Stimulated activated CD4-positive, alpha-beta T cell treated with anti-CD3 and anti-CD28 coated beads, TNF-alpha, amount 100 ng/mL, for 24 hours (primary cell): ENCODE results near the gene SEMA3D.

Experiments
- DNase-seq, 3 experiments: peaks; one replicate each; pipeline ENCODE4 v3.0.0-alpha.2; 2020; ENCODE audit warnings: low read depth in 3 of 3

The SEMA3D gene

GRCh38 chr7:85184599-85185423, 2.0 kb downstream of the SEMA3D start:
- no peak for DNase-seq

- DNase-seq, result no peak
Measured at GRCh38 chr7:85183296-85183695, 3.6 kb downstream of the SEMA3D start.

GRCh38 chr7:85178531-85179298, 8.1 kb downstream of the SEMA3D start:
- no peak for DNase-seq

- DNase-seq, result no peak
Measured at GRCh38 chr7:85177316-85177715, 9.5 kb downstream of the SEMA3D start.

GRCh38 chr7:85176197-85176596, 10.7 kb downstream of the SEMA3D start:
- no peak for DNase-seq

DNA sequence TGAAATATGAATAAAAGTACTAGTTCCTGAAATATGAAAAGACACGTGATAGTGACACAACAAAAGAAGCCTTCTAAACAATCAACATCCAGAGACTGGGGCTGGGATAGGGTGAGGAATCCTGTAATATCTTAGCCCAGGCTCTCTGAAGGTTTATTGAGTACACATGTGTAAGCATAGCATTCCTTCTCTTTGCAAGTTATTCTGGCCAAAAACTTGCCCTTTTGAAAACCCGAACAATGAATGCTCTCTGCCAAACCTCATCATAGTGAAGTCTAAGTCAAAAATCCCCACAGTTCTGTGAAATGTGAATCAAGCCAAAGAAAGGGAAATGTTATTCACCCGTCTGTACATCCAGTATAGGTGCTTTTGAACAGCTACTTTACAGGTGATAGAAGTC, 11.6 kb downstream of the SEMA3D start:
- no peak for DNase-seq

DNA sequence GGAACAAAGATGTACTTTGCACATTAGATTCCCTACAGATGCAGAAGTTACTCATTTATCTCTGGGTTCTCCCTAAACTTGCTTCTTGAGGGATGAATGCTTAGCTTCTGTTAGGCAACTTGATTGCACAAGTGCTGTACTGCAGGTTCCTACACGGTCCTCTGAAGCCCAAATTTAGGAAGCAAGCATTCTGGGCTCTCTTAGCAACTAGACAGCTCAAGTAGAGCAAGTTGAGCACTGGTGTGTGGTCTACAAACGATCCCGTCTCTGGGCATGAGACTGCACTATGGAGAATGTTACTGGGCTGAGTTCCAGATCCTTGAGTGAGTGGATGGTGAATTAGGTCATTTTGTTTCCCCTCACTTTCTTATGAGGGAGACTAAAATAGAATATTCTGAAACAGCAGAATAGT, 14.3 kb downstream of the SEMA3D start:
- no peak for DNase-seq

DNA sequence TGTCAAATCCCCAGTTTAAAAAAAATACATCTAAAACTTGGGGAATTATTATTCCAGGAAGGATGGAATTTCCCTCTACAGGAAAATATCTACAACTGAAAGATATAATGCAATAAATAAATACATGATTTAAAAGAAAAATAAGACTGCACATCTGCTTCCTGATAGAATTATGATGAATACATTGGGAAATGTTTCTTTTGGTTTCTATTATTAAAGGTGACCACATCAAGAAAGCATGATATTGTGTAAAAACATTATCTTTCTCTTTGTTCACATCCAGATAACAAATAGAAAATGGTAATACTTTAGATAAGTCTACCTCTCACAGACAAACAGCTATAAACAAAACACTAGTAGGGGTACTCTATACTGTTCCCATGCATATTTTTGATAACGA, 19.2 kb downstream of the SEMA3D start:
- DNase-seq, result no peak

DNA sequence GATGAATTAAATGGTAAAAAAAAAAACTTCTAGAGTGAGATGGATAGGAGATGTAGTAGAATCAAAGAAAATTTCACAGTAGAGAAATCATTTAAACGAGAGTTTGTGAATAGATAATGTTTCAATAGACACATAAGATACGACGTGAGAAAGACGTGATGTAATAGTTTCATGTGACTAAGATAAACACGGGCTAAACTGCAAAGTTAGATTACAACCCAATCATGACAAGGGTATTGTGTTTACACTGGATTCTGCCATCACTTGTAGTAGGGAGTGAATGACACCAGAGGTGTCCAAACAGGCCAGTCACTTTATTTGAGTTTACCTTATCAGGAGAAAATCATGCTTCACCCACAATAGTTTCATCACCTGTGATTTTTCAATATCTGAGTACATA, 21.6 kb downstream of the SEMA3D start:
- no peak for DNase-seq

GRCh38 chr7:85164376-85164775, 22.5 kb downstream of the SEMA3D start:
- no peak for DNase-seq

GRCh38 chr7:85162721-85163120, 24.1 kb downstream of the SEMA3D start:
- DNase-seq, result no peak

- DNase-seq, result peak in 1 of 3 experiments; percentile 16
Measured at GRCh38 chr7:85160223-85160622, 26.6 kb downstream of the SEMA3D start.

DNA sequence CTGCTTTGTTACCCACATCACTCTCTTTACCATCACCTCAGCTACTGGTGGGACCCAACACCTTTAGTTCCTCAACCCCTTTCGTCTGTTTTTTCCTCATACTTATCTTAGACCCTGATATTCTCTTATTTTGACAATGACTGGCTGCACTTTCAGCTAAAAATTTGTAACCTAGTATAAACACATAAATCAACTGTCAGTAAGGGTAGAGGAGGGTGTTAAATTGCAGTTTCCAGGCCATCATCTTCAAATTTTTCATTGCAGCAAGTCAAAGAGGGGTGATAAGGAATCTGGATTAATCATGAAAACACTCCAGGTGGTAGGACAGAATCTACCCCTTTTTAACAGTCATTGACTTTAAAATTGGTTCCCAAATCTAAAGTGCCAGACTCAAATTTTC, 27.9 kb downstream of the SEMA3D start:
- no peak for DNase-seq

- DNase-seq, result no peak
Measured at GRCh38 chr7:85156661-85157208, 30.1 kb downstream of the SEMA3D start.

DNA sequence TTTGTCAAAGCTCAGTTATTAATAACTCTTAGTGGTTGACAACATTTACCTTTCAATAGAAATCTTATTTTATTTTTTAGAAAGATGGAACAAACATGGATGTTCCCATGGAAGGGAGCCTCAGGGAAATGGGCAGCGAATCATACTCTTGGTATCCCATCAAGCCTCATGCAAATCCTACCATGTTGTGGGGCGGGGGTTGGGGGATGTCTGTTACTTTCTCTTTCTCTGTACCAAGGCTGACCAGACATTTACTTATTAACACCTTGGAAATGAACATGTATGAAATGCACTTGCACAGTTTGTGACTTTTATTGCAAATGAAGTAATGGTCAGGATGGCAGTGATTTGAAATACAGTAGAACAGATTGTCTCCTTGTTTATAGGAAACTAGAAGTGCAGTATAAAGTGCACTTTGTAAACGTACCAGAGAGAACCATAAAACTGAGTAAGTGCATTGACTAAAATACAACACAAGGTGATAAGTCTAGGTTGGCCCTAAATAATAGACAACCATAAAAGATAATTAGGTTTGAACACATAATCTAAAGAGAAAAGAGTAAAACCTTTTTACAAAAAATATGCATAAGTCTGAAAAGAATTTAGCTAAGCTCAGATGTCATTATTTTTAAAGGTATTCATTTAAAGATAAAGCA, 32.4 kb downstream of the SEMA3D start:
- no peak for DNase-seq

- DNase-seq, result no peak
Measured at GRCh38 chr7:85153715-85154114, 33.1 kb downstream of the SEMA3D start.

DNA sequence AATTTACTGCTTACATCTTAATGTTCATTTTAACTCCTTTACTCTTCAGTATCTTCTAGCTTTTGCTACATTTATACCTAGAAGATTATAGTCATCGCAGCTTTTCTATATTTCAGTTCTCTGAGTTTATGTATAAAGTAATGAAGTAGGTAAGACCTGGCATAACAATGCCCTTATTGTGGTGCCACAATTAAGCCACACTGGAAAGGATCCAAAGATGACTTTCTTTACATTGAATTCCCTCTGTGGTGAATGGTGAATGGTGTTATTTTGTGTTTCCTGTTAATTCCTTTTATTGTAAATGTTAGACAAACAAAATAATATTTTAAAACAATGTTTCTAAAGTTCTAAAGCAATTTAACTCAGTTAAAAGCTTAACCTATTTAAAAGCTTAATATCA, 36.2 kb downstream of the SEMA3D start:
- no peak for DNase-seq

DNA sequence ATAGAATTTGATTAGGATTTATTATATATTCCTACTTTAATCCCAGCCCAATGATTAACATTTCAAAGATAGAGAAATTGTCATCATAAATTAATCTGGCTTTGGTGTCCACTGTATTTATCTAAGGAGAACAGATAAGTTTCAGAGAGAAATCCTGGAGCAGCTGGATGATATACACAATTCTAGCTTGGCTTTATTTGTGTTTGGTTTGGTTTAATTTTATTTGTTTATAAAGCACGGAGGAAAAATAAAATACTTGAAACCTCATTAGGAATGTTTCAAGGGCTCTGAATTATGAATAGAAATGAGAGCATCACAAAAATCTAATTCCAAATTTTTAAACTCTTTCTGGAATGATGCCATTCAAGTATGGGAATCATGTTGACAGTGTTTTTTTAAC, 42.1 kb downstream of the SEMA3D start:
- no peak for DNase-seq

DNA sequence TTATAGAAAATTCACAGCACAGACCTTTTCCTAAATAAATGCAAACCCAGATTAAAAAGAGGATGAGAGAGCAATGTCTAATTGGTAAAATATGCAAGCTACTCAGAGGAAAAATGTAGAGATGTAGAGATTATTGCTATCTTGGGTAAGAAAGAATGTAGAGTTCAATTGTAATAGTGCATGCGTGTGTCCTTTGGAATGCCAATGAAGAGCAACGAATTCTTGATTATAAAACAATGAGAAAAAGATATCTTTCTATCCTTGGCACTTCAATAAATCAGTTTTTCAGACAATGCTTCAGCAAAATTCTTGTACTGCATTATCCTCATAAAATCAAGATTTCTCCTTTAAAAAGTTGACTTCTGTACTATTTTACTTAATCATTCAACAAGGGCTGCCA, 50.9 kb downstream of the SEMA3D start:
- no peak for DNase-seq

- DNase-seq, result no peak
Measured at GRCh38 chr7:85133560-85133959, 53.3 kb downstream of the SEMA3D start.

DNA sequence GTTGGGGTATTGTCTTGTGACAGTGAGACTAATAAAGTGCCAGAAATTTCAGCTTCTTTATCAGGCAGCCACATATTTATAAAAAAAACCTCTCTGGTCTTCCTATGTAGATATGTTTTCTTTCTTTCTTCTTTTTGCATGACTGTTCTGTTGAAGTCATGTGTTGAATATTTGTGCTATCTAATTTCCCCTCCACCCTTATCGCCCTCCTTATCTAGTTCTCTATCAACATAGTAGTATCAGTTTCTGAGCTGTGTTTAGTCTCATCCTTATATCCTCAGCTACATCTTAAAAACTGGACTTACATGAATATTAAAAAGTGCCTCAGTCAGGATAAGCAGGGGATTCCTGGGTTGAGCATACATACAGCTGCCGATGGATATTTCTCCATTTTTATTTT, 53.9 kb downstream of the SEMA3D start:
- no peak for DNase-seq

DNA sequence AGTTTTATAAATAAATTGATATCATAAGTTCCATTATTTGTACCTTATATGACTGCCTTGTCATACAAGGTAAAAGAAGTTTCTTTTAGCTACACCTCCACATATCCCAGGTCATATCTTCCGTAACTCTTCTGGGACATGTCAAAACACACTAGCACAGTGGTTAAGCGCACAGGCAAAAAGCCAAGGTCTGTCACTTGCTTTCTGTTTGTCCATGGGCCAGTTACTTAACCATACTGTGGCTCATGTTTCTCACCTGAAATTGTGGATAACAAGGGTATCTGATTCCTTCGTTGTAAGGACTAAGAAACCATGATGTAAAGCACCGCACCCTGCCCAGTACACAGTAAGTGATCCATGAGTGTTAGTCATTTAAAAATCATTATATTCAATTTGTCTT, 56.2 kb downstream of the SEMA3D start:
- no peak for DNase-seq
